Fibroblast of upper back skin (primary cell): Measurements from ENCODE around the gene MYO9A.
"Not testable (repeated sequence)": the region's sequence is repeated elsewhere in the genome, so short reads cannot be mapped to it uniquely, and the experiment has no call there.

Source experiments
- DNase-seq: peaks from one replicate; pipeline ENCODE4 v3.0.0-alpha.2; 2013

The MYO9A gene

DNA sequence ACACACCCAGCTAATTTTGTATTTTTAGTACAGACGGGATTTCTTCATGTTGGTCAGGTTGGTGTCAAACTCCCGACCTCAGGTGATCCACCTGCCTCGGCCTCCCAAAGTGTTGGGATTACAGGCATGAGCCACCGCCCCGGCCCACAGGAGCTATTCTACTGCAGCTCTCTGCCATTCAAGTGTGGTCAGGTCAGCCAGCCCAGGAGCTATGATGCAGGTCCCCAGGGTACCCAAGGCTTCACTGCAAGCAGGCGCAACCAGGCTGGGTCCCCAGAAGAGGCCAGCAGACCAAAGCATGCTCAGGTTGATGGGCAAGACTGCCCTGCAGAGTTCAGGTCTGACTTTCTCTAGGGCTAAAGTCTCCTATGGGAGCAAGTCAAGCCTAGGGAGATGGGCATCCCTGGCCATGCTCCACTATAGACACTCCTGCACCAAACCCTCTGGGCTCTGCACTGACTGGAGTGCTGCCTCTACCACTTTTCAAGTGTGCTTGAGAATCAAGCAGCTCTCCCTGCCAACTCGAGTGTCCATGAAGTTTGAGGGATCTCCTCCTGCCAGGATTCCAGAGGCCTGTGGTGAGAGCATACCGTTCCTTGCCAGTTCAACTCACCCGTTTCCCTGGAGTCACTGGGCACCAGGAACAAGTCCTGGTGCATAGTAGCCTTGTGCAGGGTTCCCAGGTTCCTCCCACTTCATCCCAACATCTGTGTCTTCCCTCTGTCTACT, 30.9 kb downstream of the MYO9A start:
- DNase-seq: no peak

DNA sequence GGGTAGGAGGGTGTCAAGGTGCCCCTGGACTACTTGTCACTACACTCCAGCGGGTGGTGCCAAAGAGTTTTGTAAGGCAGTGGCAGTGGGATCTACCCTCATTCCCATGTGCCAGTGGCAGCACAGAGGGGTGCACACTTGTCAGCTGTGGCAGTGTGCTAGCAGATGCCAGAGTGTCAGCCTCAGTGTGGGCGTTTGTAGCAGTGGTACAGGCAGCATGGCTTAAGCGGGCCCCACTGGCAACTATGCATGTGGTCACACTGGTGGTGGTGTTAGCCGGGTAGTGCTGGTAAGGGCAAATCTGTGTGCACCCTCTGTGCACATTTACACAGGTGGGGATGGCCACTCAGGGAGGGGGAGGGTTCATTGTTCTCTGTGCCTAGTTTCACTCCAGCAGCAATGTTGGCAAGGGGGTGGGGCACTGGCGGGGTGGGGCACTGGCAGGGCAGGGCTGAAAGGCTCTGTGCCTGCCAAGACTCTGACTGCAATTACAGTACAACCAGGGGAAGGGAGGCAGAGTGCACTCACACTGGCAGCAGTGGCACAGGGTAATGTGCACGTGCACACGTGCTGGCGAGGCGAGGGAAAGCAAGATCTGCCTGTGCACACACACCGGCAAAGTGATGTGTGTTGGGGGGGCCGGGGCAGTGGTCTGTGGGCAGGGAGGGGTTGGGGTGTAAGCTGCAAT, 31.8 kb downstream of the MYO9A start:
- DNase-seq: no peak

GRCh38 chr15:72082176-72082575, 35.8 kb downstream of the MYO9A start:
- DNase-seq: peak; percentile 13

DNA sequence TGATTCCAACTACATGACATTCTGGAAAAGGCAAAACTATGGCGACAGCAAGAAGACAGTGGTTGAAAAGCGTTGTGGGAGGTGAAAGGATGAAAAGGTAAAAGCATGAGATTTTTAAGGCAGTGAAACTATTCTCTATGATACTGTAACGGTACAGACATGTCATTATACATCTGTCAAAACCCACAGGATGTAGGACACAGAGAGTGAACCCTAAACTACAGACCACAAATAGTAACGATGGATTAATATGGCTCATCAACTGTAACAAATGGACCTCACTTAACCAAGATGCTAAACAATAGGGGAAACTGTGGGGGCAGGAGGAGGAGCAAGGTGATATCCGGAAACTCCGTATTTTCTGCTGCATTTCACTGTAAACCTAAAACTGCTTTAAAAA, 39.1 kb downstream of the MYO9A start:
- no peak for DNase-seq

- no peak for DNase-seq
These were observed 40.0 kb downstream of the MYO9A start for GRCh38 chr15:72077950-72078349.

- no peak for DNase-seq
These were observed 43.5 kb downstream of the MYO9A start for GRCh38 chr15:72074335-72075060.

DNA sequence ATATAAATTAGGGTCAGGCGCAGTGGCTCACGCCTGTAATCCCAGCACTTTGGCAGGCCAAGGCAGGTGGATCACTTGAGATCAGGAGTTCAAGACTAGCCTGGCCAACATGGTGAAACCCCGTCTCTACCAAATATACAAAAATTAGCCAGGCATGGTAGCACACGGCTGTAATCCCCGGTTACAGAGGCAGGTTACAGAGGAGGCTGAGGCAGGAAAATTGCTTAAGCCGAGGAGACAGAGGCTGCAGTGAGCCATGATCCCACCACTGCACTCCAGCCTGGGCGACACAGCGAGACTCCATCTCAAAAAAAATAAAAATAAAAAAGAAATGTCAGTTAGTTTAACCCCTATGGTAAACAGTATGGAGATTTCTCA, 46.5 kb downstream of the MYO9A start:
- not testable (repeated sequence) for DNase-seq

- DNase-seq: no peak
These were observed 47.0 kb downstream of the MYO9A start for GRCh38 chr15:72070817-72071447.

GRCh38 chr15:72068856-72069255, 49.1 kb downstream of the MYO9A start:
- DNase-seq: no peak

DNA sequence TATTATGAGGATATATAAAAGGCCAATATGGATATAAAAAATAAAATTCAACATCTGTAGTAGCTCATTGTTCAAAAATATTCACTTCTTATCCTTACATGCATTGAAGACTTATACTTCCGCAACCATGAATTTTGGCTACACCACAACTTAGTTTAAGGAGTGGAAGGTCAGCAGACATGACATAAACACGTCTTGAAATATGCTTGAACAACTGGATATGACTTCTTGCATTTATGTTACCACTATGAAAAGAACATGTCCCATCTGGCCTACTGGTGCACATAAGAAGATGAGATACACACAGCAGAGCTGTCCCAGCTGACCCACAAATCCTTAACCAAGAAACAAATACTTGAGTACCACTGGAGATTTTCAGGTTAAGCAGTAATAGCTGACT, 52.1 kb downstream of the MYO9A start:
- DNase-seq: no peak

GRCh38 chr15:72063186-72063585, 54.8 kb downstream of the MYO9A start:
- DNase-seq: no peak

DNA sequence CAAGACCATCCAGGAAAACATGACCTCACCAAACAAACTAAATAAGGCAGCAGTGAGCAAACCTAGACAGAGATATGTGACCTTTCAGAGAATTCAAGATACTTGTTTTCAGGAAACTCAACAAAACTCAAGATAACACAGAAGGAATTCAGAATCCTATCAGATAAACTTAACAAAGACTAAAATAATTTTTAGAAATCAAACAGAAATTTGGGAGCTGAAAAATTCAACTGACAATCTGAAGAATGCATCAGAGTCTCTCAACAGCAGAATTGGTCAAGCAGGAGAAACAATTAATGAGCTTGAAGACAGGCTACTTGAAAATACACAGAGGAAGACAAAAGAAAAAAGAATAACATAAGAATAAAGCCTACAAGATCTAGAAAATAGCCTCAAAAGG, 55.6 kb downstream of the MYO9A start:
- no peak for DNase-seq

GRCh38 chr15:72060687-72061250, 57.2 kb downstream of the MYO9A start:
- DNase-seq: no peak

DNA sequence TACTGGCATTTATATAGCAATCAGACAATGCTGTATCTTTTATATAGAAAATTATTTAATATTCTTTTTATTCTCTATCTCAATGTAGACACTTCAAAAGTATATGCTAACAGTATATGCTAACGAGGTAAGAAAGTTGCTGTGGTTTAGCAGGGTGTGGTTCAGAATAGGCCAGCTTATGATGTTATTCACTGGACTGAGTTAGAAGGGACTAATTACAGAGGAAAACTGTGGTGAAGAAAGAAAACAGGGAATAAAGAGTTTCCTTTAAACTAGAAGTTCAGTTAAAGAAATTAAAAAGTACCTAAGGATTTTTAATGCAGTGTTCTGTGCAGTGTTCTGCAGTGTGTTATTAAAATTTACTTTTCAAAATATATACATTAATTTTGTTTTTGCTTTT, 59.4 kb downstream of the MYO9A start:
- DNase-seq: no peak

DNA sequence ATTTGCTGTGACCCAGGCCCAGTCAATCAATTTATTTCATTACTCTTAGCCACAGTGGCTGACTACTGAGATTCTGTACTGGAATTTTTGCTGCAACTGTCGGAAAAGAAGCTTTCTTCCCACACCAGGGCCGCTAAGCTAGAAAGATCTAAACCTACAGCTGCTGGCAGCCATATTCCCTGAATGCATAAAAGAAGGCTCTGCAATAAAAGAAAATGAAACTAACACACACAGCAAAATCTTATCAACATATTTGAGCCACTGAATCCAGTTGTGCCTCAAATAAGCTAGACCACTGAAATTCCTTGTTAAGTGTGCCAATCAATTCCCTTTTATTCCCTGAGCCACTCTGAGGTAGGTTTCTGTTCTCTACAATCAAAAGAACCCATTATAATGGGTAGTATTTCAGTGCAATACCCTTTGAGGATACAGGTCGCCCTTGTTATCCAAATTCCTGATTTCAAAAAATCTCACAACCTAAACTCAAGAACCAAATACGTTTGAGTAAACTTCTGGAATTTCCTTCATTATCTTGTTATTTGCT, 60.3 kb downstream of the MYO9A start:
- no peak for DNase-seq

DNA sequence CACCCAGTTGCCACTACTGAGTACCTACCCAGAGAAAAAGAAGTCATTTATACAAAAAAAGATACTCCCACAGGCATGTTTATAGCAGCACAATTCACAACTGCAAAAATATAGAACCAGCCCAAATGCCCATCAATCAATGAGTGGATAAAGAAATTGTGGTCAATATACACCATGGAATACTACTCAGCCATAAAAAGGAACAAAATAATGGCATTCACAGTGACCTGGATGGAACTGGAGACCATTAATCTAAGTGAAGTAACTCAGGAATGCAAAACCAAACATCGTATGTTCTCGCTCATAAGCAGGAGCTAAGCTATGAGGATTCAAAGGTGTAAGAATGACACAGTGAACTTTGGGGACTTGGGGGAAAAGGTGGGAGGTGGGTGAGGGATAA, 61.7 kb downstream of the MYO9A start:
- DNase-seq: not testable (repeated sequence)

DNA sequence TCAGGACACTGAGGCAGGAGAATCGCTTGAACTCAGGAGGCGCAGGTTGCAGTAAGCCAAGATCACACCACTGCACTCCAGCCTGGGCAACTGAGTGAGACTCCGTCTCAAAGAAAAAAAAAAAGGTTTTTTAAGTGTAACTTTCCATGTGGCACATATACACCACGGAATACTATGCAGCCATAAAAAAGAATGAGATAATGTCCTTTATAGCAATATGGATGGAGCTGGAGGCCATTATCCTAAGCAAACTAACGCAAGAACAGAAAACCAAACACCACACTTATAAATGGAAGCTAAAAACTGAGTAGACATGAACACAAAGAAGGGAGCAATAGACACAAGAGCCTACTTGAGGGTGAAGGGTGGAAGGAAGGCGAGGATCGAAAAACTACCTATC, 64.7 kb downstream of the MYO9A start:
- DNase-seq: not testable (repeated sequence)

DNA sequence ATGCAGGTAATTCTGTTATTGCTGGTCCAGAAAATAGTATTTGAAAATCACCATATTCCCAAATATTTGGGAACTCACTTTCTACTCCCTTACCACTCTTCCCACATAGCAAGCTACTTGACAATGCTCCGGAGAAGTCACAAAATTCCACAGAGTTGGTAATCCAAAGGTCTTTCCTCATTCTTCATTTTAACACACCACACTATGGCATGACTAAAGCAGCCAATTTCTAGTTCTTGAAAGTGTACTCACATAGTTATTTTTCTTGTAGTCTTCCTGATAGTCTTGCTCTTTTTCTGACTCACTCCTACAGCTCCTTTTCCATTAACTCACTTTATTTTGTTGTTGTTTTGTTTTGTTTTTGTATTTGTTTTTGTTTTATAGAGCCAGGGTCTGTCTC, 67.2 kb downstream of the MYO9A start:
- DNase-seq: peak; percentile 5

- peak; percentile 38 for DNase-seq
These were observed 70.9 kb downstream of the MYO9A start for GRCh38 chr15:72047020-72047419.

DNA sequence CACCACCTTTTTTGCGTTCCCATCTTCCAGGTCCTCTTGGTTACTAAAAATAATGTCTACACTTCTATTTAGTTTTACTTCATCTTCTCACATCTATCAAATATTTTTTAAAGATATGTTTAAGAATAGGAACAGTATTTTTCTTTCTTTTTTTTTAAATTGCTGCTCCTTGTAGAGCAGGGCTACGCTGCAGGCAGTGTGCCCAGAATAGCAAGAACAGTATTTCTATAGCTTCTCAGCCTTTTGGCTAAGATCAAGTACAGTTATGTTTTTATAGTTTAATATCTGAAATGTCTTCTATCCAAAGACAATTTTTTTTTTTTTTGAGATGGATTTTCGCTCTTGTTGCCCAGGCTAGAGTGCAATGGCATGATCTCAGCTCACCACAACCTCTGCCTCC, 73.0 kb downstream of the MYO9A start:
- no peak for DNase-seq

DNA sequence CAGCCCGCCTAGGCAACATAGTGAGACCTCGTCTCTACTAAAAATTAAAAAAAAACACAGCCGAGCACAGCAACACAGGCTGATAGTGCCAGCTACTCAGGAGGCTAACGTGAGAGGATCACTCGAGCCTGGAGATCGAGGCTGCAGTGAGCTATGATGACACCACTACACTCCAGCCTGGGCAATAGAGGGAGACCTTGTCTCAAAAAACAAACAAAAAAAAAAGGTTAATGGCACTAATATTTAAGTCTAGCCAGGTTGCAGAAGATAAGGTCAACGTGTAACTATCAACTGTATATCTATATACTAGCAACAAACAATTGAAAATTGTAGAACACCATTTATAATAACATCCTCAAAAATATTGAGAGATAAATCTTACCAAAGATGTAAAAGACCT, 75.1 kb downstream of the MYO9A start:
- no peak for DNase-seq

DNA sequence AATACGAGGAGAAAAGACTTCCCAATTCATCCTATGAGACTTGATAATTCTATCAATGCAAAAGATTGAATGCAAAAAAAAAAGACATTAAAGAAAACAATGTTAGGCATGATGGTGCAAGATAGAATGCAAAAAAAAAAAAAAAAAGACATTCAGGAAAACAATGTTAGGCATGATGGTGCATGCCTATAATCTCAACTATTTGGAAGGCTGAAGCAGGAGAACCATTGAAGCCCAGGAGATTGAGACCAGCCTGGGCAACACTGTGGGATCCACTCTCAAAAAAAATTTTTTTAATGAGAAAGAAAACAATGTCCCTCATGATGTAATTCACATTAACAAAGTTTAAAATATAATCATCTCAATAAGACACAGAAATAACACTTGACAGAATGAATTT, 75.9 kb downstream of the MYO9A start:
- DNase-seq: no peak

GRCh38 chr15:72037321-72037720, 80.6 kb downstream of the MYO9A start:
- DNase-seq: no peak
